ENCODE data around the gene SNRPD3. TPM values are rescaled to one million over a fixed set of nuclear protein-coding genes. Genes with fewer than 3 reads are reported as not detected.

Gene SNRPD3
- total and polyA plus RNA-seq, 9 of the 15 experiments (the other 6 are each of a cell fraction or from before 2014, with no cell fraction given): 131 to 366 (median 274) TPM

- TF ChIP-seq ZNF592 (IDR thresholded peaks at IDR 0.05): no peak
- TF ChIP-seq NR2C2 (CRISPR knock-in tag; IDR thresholded peaks at IDR 0.05): no peak
- no peak for TF ChIP-seq NR2C2 (tag; IDR thresholded peaks at IDR 0.05)
- no peak for TF ChIP-seq ZNF707 (CRISPR knock-in tag; conservative IDR thresholded peaks at IDR 0.05)
- TF ChIP-seq BHLHE40 (IDR thresholded peaks at IDR 0.05; ENCODE audit: low read length): no peak
- no peak for TF ChIP-seq RNF2 (IDR thresholded peaks at IDR 0.05)
- TF ChIP-seq ZMIZ1 (IDR thresholded peaks at IDR 0.05; ENCODE audit: low read depth in 2 of 2, low read length in 2 of 2): no peak
- TF ChIP-seq EWSR1 (IDR thresholded peaks at IDR 0.05; ENCODE audit: borderline replicate concordance, low read depth, partially characterized antibody): no peak
- TF ChIP-seq ZZZ3 (IDR thresholded peaks at IDR 0.05): no peak
- TF ChIP-seq FOXA3 (CRISPR knock-in tag; conservative IDR thresholded peaks at IDR 0.05 in 1 of 2, IDR thresholded peaks at IDR 0.05 in 1 of 2): no peak
- TF ChIP-seq PRDM10 (IDR thresholded peaks at IDR 0.05; ENCODE audit: partially characterized antibody): no peak
- no peak for TF ChIP-seq ZNF644 (tag; IDR thresholded peaks at IDR 0.05; ENCODE audit: low read depth)
These were observed 21.0 kb downstream of the SNRPD3 start (continued) for GRCh38 chr22:24576778-24577177.
